HG03342 (cell line): ENCODE measurements around the gene TMEM132D.

Experiments used
- ATAC-seq: cut with Tn5 transposase; IDR thresholded peaks from one replicate; pipeline ENCODE4 v1.9.1; 2021; ENCODE audit warnings: mild to moderate bottlenecking, moderate library complexity; ENCODE audit not compliant: unreplicated experiment

The TMEM132D gene

DNA sequence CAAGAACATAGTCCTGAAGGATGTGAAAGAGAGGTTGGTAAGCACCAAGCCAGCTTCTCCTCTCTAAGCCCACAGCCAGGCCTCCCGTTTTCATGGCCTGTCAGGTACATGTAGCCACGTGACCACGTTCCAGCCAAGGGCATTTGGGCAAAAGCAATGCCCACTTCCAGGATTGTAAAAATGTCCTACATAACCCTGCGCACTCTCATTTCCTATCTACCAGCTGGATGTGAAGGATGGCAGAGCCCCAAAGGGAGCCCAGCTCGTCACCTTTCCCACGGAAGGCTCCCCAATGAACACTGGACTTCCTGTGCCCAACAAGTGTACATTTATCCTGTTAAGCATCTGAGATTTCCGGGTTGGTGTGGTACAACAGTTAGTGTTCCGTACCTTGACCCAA is 231.7 kb downstream of the TMEM132D start:
- no peak for ATAC-seq

DNA sequence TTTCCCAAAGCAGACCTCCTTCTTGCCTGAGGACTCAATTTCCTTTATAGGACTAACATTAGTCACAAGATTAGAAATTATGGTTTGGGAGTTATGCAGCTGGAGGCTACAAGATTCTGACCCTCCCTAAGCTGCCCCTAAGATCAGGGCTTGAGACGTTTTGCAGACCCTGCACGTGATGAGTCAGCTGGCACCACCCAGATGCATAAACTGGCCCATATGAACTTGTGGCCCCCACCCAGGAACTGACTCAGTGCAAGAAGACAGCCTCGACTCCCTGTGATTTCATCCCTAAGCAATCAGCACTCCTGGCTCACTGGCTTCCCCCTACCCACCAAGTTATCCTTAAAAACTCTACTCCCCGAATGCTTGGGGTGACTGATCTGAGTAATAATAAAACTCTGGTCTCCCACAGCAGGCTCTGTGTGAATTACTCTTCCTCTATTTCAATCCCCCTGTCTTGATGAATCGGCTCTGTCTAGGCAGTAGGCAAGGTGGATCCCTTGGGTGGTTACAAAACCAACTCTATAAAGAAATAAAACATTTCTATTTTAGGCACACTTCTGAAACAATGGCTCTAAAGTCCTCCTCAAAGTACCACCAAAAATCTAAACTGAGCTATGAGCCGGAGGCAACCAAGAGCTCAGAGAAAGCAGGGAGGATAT is 233.4 kb downstream of the TMEM132D start:
- no peak for ATAC-seq

DNA sequence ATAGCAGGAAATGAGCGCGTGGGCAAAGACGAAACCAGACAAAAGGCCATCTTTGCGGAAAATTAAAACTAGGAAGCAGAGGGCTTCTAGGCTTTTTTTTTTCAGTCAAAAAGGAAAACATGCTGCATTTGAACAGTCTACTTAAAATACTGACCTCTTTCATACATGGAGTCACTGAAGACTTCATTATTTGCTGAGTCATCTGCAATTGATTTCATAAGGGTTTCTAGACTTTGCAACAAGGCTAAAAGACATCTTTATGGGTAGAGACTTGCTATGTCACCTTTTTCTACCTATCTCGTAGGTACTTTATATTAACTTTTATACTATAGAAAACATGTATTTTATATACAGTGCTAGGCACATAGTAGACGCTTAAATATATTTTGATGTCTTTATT is 238.4 kb downstream of the TMEM132D start:
- ATAC-seq: no peak

DNA sequence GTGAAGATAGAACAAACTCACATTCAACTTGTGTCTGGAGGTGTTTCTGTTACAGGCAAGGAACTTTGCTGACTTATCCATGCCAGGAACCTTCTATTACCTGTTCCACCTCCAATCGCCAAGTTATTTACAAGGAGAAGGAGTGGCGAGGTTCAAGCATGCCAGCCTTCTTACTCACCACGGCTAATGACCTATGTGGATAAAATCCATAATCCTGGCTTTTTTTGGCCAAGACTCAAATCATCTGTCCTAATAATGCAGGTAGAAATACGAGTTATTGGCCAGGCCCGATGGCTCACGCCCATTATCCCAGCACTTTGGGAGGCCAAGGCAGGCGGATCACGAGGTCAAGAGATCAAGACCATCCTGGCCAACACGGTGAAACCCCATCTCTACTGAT is 241.6 kb downstream of the TMEM132D start:
- ATAC-seq: no peak

DNA sequence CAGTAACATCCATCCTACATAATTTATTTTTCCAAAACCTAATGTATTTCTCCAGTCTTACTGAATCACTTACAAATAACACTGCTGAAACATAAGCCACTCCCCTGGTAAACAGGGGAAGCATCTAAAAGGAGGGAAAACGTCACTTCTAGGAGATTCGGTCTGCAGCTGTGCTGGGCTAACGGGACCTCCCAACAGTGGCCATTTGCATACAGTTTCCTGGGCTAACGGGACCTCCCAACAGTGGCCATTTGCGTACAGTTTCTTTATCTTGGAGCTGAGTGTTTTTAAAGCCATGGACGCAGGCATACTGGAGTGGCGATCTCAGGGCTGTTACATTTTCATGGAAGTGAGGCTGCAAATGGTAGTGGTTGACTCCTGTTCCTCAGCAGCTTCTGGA is 242.9 kb downstream of the TMEM132D start:
- no peak for ATAC-seq

DNA sequence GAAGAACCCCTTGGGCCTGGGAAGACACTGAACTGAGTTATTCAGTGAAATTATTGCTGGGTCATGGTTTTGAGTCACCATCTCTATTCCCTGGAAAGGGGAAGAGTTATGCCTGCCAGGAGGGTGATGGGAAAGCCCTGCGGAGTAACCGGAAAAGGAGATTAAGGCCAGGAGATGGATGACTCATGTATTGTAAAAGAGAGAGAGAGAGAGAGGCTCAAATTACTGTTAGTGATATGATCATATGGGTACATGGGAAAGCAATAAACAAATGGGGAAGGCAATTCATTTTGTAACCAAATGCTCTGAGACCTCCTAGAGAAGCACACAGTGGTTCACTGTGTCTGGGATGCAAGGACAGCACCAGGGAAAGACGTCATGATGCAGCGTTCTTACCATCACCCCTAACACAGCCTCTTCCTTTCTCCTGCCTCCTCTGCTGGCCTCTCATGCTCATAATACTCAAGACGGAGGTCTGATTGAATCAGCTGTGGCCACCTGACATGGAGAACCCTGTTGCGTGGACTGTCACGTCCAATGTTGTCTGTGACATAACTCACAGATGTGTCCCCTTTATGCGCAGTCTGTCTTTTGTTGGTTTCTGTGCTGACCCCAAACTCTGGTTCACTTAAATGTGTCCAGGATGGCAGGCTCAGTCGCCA is 243.7 kb downstream of the TMEM132D start:
- ATAC-seq: no peak

DNA sequence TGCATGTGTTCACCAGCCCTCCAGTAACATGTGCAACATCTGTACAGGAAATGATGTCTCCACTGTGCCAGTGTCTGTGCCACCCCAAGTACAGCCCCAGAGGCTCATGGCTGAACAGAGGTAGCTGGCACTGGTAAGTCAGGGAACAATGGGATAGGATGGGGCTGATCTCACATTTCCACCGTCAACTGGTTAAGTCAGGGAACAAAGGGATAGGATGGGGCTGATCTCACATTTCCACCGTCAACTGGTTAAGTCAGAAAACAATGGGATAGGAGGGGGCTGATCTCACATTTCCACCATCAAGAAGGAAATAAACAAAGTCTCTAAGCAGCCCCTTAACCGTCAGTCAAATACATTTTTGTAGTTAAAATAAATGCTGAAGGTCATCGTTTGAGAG is 246.6 kb downstream of the TMEM132D start:
- no peak for ATAC-seq

DNA sequence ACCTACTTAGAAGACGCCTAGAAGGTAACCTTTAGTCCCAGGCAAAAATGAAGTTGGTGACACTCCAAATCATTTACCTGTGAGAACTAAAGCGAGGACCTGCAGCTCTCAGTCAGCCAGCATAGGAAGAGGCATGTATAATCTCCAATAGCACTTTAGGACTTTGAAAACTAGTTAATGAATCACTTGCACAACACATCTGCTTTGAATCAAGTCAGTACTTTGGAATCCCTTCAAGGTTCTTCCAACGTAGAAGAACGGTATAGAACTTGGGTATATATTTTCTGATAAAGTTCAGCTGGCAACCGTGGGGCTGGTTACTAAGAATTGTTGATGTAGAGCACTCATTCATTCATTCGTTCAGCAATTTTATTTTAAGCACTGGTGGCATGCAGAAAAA is 251.9 kb downstream of the TMEM132D start:
- no peak for ATAC-seq

DNA sequence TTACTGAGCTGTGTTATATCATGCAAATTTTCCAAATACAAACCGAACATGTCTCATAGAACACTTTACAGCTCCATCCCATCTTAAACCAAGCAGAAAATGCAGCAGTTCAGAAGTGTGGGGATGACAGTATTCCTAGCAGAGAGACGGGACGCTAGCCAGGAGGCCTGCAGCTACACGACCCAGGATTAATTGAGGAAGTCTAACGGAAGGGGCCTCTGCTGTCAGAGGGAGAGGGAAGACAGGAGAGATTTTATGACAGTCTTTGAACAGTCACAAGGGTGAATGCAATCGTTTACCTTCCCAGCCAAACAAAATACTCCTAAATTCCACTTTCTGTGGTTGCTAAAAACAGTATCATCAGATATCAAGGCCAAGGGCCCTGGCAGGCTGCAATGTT is 261.9 kb downstream of the TMEM132D start:
- ATAC-seq: no peak

DNA sequence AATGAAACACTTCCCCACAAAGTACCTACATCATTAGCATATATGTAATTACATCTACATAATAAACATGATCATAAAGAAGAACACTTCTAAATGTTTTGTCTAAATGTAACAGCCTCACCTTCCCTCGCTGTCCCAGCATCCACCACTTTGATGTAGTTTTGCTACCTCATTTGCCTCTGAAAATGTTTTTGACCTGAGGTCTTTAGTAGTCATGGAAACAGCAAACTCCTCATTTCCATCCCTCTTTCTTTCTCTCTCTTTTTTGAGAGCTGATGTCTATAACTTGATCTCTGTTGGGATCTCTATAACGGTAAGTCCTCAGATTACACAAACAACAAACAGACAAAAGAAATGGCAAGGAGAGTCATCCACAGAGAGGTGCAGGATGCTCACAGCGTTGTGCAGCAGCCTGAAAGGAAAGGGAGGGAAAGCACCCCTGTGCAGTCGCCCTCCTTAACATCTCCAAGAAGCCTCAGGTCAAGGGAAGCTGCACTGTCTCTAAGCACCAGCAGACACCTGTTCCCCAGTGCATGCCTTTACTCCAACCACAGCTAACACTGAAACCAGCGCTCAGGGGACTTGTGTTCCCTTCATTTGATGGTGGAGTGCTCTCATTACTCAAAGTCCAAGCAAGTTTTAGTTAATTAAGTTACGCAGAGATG is 268.7 kb downstream of the TMEM132D start:
- ATAC-seq: no peak

DNA sequence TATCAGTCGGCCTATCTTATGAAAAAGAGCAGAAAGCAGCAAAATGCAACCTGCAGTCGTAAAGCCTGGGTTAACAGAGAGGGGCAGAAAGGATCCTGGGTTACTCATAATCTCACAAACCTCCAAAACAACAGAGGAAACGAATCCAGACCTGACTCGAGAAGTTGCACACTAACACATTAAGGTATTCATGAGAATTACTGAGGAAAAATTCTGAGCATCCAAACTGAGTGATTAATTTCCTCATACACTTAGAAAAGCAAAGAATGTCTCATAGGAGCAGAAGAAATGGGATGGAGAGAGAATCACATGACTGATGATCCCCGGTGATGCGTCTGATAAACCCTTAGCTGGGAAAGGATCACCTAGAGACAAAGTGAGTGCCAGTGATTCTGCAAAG is 272.5 kb downstream of the TMEM132D start:
- no peak for ATAC-seq

DNA sequence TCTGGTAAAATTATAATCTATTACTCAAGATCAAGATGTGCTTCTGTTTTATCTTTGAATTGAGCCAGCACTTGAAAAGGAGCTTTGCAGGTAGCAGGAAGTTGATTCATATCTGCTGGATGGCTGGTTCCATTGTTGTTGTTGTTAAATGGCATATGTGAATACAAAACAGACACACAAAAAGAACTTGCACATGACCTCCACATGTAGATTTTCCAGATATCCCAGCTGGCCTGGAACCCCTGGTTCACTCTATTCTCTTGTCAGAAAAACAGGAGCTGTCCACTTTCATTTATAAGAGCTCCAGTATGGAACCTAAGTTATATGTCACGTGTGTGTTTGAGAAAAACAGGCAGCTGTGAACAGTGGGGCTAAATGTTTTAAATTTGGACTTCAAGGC is 273.9 kb downstream of the TMEM132D start:
- ATAC-seq: no peak

DNA sequence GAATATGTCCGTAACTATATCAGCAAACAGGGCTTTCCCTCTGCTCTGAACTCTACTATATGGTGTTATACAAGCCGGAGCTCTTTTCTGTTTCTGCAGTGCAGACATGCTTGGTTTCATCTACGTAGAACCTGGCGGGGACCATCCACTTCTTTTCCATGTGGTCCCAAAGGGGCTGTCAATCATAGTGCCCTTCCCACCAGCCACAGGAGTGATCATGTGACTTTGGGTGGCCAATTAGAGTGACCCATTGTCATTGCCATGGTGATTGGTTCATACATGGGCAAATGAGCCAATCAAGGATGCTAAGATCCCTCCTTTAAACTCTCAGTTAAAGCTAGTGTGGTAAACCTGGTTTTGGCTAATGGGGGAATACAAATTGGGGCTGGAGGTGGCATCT is 281.3 kb downstream of the TMEM132D start:
- ATAC-seq: no peak

DNA sequence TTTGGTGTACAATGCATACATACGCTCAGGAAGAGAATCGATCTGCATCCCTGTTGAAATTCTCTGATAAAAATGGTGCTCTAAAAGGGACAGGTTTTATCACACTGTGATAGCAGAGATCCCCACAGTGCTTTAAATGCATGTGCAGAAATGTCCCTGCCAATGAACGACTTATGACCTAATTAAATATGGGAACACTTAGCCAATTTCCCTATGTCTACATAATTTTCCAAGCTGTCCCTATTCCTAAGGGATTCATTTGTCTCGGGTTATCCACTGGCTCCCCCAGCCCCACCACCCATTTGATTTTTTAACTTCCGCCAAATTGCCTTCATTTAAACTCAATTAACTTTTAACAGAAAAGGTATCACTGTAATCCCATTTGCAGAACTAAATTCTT is 284.6 kb downstream of the TMEM132D start:
- ATAC-seq: no peak

DNA sequence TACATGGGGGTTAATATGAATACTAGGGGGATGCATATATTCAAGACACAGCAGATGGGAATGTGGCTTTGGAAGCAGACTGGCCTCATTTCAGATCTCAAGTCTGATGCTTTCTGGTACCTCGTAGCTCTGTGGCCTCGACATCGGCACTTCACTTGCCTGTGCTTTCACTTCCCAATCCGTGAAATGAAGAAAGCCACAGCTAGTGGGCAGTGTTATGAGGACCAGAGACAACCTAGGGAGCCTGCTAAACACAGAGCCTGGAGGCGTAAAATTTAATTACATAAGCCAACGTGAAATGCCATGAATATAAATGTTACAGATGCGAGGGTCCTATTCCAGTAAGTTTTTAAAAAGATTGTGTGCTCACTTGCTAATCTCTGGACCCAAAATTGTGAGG is 286.0 kb downstream of the TMEM132D start:
- ATAC-seq: no peak

DNA sequence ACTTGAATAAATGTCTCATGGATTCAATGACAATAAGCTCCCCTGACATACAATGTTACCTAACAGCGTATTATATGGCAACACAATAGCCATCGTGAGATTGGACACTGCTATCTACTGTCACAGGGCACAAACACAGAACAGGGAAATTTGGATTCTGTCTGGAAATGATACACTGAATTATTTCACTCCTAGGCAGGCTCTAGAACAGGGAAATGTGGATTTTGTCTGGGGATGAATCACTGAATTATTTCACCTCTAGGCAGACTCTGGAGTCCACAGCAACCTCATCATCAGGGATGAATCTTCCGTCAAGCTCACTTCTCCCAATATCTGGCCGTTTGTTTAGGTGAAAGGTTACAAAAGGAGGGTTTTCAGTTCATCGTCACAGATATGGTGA is 288.8 kb downstream of the TMEM132D start:
- ATAC-seq: no peak

DNA sequence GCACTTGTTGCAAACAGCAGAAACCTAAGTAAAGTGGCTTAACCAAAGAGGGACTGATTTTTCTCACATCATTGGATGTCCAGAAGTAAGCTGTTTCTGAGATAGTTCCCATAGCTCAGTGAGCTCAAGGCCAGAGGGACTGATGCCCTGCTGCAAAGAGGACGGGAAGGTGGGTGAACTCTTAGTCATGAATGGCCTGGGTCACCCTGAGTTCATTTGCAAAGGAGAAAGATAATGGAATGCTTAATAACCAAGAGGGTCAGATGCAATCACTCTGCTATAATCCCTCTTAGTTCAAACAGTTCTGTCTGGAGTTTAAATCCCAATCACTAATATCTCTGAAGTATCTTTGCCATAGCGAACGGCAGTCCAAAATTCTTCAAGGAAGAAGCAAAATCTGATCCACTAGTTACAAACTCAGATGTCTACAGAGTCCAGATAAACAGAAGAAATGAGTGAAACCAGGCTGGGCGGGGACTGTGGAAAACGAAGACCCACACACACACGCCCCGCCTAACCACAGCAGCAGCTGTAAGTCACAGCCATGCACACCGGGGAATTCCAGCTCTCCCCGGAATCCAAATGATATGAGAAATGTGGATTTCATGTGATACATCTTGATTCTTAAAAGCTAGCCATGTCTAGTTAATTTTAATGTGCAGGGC is 289.5 kb downstream of the TMEM132D start:
- ATAC-seq: no peak

DNA sequence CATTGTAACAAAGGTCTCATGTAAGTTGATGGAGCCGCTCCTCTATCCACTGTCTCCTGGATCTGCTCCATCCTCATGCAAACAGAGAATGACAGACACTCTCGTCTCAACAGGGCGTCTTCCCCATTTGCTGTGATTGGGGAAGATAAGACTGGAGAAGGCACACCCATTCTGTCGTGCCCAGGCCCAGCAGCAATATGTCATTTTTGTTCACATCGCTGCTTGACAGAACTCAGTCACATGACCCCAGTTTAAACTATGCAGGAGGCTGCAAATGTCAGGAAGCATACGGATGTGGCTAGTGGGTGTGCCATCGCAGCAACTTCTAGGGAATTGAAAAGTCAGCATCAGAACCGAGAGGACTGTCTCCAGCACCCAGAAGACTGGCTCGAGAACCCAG is 290.5 kb downstream of the TMEM132D start:
- ATAC-seq: no peak

DNA sequence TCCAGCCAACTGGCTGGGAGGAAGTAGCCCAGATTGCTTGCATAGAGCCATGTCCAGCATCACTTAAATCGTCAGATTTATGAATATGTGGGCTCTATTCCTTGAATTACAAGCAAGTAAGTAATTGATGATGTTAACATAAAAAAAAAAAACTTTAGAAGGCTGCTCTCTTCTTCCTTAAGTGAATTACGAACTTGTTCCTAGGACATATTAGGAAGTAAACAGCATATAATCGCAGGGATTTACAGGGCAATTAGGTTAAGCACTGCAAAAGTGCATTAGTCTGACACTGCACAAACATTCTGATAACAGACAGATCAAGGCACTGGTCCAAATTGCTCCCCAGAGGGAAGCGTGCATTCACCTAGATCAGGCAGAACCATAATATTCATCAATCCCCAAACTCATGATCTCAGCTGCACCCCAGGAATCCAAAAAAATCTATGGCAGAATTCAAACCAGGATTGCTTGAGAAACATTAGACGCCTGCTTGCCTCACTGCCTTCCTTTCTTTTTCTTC is 293.2 kb downstream of the TMEM132D start:
- no peak for ATAC-seq

DNA sequence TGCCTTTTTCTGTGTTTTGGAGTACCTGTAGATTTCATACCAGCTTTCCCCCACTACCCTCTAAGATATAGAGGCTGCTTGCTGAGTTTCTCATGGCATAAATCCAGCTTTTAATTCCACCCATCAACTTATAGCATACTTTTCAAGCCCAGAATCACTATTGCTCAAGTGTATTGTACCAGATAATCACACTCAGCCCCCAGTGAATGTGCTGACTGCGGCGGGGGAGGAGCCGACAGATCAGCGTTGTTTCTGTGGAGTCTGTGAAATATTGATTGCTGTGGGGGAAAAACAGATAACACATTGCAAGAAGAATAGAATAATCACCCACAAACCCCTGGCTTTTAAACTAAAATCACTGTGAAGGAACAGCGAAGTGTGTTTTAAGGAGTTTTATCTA is 296.1 kb downstream of the TMEM132D start:
- ATAC-seq: no peak

DNA sequence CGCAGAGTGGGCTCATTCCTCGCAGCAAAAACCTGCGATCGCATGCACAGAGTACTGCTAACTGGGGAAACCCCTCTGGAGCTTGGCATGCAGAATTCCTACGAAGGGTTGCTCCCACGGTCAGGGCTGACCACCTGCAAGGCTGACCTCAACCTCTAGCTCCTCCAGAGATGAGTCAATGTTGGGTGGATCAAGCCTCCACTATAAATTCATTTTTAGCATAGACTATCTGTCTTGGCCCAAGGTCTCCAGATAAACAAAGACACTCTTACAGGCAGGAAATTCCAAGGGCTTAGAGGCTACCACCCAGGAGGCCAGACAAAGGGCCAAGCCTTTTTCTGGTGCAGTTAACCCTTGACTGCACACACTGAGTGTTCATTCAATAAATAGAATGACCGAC is 296.5 kb downstream of the TMEM132D start:
- ATAC-seq: no peak

DNA sequence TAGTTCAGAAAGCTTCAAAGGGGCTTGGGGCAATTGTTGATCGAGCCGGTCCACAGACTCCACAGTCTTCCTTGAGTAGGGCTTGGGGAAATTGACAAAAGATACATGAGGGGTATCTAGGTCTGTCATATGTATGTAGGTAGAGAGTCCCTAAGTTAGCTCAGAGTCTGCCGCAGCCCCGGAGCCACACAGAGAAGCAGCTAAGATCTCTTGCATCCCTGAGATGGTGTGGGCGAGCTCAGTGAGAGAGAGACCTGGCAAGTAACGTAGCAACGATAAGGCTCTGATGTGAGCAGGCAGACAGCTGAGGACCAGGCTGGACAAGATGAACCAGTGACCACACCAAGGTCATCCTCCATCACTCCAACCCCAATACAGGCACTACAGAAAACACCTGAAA is 297.6 kb downstream of the TMEM132D start:
- ATAC-seq: no peak
